Loucy (cell line): Measurements from ENCODE around the gene VSTM2B.

Source experiments
- CTCF ChIP-seq: fragments of 200-600 bp; sonication (generic); conservative IDR thresholded peaks from 2 replicates; pipeline ENCODE4 v1.5.1; 2014; ENCODE audit warnings: mild to moderate bottlenecking, antibody characterized with exemption, low read length
- EZH2phosphoT487 ChIP-seq: fragments of 200-600 bp; IDR thresholded peaks from 2 replicates; pipeline ENCODE4 v1.6.1; 2018; ENCODE audit warnings: antibody characterized with exemption, mild to moderate bottlenecking, moderate library complexity, borderline replicate concordance

- TF ChIP-seq CTCF (no peak), EZH2phosphoT487 (no peak)
Observed at GRCh38 chr19:29535214-29535831, 9.5 kb downstream of the VSTM2B start.
